Measurements from ENCODE around the gene PPDPF.

- TF ChIP-seq CTCF (IDR thresholded peaks at IDR 0.05) (no peak), EZH2 (IDR thresholded peaks at IDR 0.05) (no peak), EZH2phosphoT487 (IDR thresholded peaks at IDR 0.05) (no peak)
Observed at GRCh38 chr20:63542031-63542559, 21.5 kb downstream of the PPDPF start.
